IPS-18c (cell line): ENCODE results near the gene TMEM182.
A peak's percentile ranks its signal among the peaks of the same experiment; 100 is the strongest.

Experiments used
- H3K4me3 ChIP-seq: 2 replicates; pipeline ENCODE4 v1.7.0; 2013; ENCODE audit warnings: low read depth, mild to moderate bottlenecking, low read length, moderate library complexity; ENCODE audit not compliant: insufficient read depth
- H3K9me3 ChIP-seq: one replicate; pipeline ENCODE4 v1.6.1; 2013; ENCODE audit warnings: mild to moderate bottlenecking, low read length, moderate library complexity; ENCODE audit not compliant: control insufficient read depth, insufficient read depth

Gene TMEM182

DNA sequence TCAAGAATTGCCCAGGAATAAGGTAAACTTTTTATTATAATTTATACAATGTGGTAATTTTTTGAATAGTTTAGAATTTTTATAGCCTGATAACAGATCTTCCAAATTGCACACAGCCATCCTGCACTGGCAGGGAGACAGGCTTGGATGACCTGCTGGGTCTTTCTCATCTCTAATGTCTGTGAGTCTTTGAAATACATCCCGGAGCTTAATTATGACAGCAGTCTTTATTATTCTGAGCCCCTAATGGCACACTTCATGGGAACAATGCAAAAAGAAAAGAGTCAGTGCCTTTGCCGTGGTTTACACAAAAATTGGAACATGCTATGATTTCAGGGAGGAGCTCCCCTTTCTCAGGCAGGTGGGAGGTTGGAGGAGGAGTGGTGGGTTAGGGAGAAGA, 71.0 kb downstream of the TMEM182 start:
- no peak overlapping the region for H3K4me3 ChIP-seq
- H3K9me3 ChIP-seq = no peaks in the 10 kb centered on the region

DNA sequence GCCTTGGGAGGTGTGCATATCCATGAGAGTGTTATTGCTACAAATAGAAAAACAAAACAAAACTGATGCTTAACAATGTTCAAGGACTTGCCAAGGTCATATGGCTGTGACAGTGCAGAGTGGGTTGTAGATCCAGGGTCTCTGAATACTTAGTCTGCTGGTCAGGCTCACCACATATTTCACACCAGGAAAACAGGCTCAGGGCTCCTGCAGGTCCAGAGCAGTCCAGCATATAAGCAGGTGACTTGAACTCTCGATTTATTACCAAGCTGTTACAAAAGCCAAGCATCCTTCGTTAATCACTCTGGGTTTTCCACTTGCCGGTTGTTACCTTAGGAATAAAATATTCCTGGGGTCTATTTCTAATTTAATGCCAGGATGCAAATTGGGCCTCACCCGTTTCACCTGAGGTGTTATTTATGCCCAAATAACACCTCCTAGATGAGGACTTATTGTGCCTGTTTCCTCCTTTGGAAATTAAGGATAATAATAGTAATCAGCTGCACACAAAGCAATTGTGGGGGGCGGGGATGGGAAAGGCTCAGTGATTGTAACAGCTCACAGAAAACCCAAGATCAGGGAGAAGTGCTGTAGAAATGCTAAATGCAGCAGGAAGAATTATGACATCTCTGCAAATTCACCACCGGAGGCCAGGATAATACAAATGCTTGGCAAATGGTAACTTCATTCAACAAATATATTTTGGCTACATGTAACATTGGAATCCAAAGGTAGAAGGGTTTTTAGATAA, 72.9 kb downstream of the TMEM182 start:
- H3K9me3 ChIP-seq = no peaks in the 10 kb centered on the region

DNA sequence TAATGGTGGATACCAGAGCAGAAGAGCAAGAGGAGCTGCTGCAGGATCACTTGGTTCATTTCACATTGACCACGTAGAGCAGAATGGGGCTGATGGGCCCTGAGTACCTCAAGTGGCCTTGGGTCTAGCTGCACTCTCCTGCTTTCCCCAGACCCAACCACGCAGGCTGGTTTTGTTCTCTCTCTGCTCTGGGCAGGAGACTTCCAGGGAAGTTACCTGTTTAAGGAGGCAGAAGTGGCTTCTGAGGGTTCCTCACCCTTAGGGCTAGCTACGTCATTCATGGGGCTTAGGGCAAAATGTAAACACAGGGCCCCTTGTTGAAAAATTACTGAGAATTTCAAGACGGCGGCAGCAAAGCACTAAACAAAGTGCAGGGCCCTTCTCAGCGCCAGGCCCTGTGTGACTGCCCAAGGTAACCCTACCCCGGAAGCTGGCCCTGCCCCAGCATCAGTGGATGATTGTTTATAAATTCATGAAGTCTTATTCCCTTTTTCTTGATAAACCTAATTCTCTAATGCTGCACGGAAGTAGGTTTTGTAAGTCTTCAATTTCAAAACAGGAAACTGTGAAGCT, 75.9 kb downstream of the TMEM182 start:
- H3K9me3 ChIP-seq = no peaks in the 10 kb centered on the region

More for the DNA sequence above, 72.9 kb downstream of the TMEM182 start:
- no peak overlapping the region for H3K4me3 ChIP-seq

DNA sequence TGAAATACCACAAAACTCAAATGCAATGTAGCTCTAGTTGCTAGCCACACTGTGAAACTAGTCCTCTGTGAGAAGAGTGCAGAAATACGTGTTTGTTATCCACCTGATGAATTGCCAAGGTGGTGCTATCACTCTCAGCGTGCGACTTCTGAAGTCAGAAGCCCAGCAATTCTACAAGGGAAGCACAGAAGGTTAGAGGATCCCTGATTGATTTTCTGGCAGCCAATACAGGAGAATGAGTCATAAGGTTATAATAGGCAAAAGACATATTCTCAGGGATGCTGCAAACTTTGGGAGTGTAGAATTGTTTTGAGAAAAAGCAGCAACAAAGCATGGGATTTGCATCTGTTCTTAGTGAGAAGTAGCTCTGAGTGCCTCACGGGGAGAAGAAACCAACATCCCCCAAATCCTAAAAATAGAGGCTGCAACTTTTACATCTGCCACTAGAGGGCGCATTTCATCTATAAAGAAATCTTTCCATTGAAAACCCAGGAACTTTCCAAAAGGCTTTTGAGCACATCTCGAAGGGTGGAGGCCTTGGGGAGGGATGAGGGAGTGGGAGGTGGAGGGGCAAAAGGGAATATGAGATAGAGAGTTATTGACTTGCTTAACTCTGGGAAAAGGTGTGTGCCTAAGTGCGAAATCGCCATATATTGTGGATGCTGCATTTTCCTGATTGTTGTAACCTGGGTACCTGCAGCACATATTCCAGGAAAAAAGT, 78.0 kb downstream of the TMEM182 start:
- Histone ChIP-seq H3K4me3 (no peak overlapping the region), H3K9me3 (no peaks in the 10 kb centered on the region)

More for the DNA sequence above, 75.9 kb downstream of the TMEM182 start:
- H3K4me3 ChIP-seq = no peak overlapping the region

DNA sequence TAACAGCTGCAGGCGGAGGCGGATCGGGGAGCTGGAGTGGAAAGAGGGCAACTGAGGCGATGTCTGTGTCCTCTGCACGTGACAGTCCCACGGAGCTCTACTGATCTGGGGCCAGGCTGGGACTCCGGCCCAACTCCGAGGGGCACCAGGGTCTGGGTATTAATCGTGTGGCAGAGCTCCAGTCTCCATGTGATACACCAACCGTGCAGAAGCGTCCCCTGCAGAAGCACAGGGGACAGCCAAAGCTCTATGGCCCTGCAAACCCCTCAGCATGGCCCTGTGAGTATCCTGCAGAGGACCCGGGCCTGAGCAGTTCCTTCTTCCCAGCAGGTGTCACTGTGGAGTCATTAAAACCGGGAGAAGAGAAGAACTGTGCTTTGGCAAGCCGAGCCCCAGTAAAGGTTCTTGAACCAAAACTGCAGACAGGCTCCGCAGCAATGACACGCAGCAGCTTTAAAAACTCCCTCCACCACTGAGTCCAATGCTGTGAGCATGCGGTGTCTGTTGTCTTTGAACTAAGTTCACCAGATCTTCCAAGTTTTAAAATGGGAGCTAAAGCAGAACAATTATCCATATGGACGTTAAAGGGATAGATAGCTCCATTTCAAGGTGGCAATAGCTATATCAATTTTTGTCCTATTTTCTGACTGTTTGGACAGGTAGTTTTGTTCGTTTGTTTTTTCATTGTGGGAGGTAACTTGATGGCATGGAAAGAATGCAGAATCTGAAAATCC, 79.4 kb downstream of the TMEM182 start:
- H3K4me3 ChIP-seq = no peak overlapping the region
- no peaks in the 10 kb centered on the region for H3K9me3 ChIP-seq

DNA sequence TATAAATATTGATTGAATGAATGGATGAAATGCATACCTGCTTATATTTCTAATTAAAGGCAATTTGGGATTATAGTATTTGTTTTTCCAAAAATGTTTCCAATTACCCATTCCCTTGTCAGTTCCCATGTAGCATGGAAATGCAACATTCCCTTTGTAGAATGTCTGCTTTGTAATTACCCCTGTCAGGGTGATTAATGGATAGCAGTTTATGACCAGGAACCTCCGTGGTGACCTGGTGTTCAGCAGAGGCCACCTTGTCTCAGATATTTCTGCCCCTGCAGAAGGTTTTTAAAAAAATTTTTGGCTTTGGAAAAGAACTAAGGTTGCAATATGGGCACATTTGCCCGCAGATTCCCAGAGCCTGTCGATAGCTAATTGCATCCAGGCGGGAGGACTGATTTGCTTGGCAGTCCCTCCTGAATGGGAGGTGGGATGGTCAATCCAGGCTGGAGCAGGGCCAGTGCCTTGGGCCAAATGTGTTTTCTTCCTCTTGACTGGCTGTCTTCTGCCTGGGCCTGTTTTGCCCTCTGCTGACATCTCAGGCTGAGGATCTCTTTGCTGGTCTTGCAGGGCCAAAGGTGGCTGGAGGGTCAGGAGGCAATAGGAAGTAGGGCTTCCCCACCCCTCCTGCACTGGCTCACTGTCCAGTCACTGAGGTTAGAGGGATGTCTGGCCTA, 82.1 kb downstream of the TMEM182 start:
- no peak overlapping the region for H3K4me3 ChIP-seq
- no peaks in the 10 kb centered on the region for H3K9me3 ChIP-seq

DNA sequence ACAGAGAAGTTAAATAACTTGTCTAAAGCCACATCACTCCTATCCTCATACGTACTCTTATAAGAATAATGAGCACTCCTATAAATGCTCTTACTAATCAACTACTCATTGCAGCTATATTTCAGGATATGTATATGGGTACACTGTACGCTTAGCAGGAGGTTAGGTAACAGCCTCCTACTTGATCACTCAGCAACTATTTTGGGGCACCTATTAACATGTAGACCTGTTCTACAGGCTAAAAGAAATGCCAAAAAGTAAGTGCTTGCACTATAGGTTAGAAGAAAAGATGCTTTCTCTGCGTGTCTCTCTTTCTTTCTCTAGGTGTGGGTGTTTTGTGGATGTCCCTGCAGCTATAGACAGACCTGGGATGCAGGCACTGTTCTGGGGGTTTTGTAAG, 83.1 kb downstream of the TMEM182 start:
- H3K9me3 ChIP-seq = no peaks in the 10 kb centered on the region
- H3K4me3 ChIP-seq = no peak overlapping the region

DNA sequence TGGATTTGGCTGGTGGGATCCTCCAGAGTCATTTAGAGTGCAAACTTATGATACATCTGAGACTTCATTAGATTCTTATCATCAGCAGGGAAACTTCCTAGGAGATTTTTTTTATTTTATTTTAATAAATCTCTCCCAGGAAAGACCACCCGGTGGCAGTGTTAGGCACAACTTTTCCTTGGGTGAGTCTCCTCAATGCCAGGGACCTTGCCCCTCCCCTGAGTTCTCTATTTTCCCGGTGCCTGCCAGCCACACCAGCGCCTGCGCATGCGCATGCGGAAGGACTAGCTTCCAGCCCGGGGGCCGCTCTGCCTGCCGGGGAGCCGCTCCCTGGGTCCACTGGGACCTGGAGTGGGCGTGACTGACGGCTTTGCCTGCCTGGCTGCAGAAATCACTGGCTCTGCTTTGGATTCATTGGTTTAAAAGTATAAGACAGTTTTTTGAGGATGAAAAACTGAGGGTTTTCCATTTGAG, 86.6 kb downstream of the TMEM182 start:
- H3K4me3 ChIP-seq = peak overlapping the region; percentile 16; the same call in 1 of the 2 replicates
- H3K9me3 ChIP-seq = no peaks in the 10 kb centered on the region

DNA sequence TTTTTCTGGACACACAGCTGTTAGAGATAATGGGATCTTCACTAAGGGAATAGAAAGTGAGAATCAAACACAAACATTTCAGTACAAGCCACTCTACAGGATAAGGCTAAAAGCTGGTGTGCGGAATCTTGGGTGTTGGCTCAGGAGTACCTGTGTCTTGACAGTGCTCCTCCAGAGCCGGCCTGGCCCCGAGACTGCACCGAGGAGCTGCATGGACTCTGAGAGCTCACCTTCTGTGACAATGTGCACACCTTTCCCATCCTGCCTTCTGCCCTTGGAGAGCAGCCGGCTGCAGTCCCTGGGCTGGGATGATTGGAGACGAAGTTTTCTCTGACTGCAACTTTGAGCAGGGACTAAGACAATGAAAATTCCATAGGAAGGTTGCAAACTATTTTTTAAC, 89.1 kb downstream of the TMEM182 start:
- Histone ChIP-seq H3K9me3 (no peaks in the 10 kb centered on the region), H3K4me3 (no peak overlapping the region)

DNA sequence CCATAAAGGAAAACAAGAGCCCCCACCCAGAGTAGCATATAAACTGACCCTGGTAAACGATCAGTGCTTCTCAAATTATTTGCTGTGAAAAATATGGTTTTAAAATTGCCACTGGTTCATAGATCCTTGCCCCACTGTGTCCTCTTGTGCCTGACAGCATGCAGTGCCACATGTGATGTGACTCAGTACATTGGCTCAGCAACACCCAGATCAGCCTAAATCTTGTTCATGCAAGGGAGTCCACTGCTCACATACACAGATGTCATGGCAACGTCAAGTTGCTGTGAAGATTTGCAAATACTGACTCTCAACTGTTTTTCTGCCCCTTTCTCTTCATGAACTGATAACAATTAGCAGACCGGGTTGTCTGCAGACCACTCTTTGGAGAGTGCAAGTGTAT, 91.0 kb downstream of the TMEM182 start:
- Histone ChIP-seq H3K4me3 (no peak overlapping the region), H3K9me3 (no peaks in the 10 kb centered on the region)
